Activated T-cell treated with anti-CD3 and anti-CD28 coated beads, Interleukin-2, amount 50 U/mL, for 4 hours (primary cell): ENCODE results near the gene RBFA. TPM values are rescaled to one million over a fixed set of nuclear protein-coding genes. Genes with fewer than 3 reads are reported as not detected.

Experiments used
- ATAC-seq, 2 donors: fragments of 200-7000 bp; cut with Tn5 transposase; one replicate each; pipeline ENCODE4 v1.10.0; 2021
- DNase-seq: peaks from one replicate; pipeline ENCODE4 v3.0.0-alpha.2; 2020
- H3K27me3 Mint-ChIP-seq: one replicate; pipeline ENCODE4 v1.8.0; 2021; ENCODE audit warnings: low read depth, mixed read lengths
- H3K36me3 Mint-ChIP-seq: one replicate; pipeline ENCODE4 v1.8.0; 2022; ENCODE audit warnings: mixed read lengths; ENCODE audit not compliant: insufficient read depth
- H3K4me1 Mint-ChIP-seq: one replicate; pipeline ENCODE4 v1.8.0; 2021; ENCODE audit warnings: low read depth, mixed read lengths
- H3K4me3 Mint-ChIP-seq: one replicate; pipeline ENCODE4 v1.8.0; 2021; ENCODE audit warnings: mild to moderate bottlenecking, moderate library complexity, mixed read lengths
- H3K9me3 Mint-ChIP-seq: one replicate; pipeline ENCODE4 v1.8.0; 2021; ENCODE audit warnings: mixed read lengths
- total RNA-seq, 3 donors: library from RNA; stranded (reverse); gene quantifications; one replicate each; pipeline ENCODE4 v1.2.1, GENCODE V29; 2021

The RBFA gene
- total RNA-seq, 3 donors from 2014 or later: 40.0 to 52.3 (median 42.6) TPM

DNA sequence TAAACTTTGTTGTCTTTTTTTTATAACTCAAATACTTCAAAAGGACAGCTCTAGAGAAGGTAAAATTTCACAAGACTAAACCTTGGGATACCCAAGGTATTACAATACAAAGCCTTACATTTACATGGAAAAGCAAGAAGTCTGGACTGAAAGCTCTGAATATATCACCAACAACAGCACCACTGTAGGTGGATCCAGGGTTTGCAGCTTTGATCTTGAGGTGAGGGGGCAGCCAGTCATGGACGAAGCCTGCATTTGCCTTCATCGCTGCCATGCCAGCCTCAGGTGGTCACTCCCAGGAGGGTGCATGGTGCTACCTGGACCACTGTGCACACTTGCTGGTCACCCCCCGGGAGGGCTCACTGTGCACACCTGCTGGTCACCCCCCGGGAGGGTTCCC is 36.6 kb downstream of the RBFA start:
- no peak for ATAC-seq
- H3K36me3 Mint-ChIP-seq: no peaks in the 10 kb centered on the region
- H3K4me3 Mint-ChIP-seq: no peak overlapping the region
- no peaks in the 10 kb centered on the region for H3K27me3 Mint-ChIP-seq
- no peak for DNase-seq
- no peaks in the 10 kb centered on the region for H3K9me3 Mint-ChIP-seq
- H3K4me1 Mint-ChIP-seq: no peaks in the 10 kb centered on the region

GRCh38 chr18:80074183-80074582 is 39.9 kb downstream of the RBFA start:
- DNase-seq (no peak), ATAC-seq (no peak)
- peaks cover 9% of the 10 kb centered on the region for H3K27me3 Mint-ChIP-seq
- H3K36me3 Mint-ChIP-seq: no peaks in the 10 kb centered on the region
- H3K4me1 Mint-ChIP-seq: no peaks in the 10 kb centered on the region
- H3K4me3 Mint-ChIP-seq: no peak overlapping the region
- no peaks in the 10 kb centered on the region for H3K9me3 Mint-ChIP-seq

DNA sequence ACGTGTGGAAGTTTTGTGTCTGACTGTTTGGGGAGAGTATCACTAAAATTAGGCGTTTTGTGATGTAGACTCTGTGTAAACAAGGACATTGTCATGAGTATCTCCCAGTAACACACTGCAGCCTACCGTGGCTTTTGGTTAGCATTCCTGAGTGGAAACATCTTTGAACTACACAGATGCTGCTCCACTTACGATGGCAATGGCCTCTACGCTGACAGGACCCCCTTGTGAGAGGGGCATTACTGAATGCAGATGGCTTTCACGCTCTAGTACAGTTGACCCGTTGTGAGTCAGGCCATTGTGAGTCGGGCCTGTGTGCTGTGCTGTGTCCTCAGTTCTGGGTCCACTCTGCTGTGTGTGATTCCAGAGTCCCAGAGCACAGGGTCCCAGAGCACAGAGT is 40.5 kb downstream of the RBFA start:
- ATAC-seq: no peak
- Mint-ChIP-seq H3K27me3 (peaks cover 9% of the 10 kb centered on the region), H3K9me3 (no peaks in the 10 kb centered on the region), H3K36me3 (no peaks in the 10 kb centered on the region), H3K4me3 (no peak overlapping the region), H3K4me1 (no peaks in the 10 kb centered on the region)
- no peak for DNase-seq

DNA sequence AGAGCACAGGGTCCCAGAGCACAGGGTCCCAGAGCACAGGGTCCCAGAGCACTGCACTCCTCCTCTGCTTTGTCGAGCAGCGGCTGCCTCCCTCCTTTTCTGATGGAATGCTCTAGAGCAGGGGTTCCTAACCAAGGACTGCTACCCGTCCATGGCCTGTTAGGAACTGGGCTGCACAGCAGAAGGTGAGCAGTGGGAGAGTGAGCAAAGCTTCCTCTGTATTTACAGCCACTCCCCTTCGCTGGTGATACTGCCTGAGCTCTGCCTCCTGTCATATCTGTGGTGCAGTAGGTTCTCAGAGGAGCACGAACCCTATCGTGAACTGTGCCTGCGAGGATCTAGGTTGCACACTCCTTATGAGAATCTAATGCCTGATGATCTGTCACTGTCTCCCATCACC is 41.7 kb downstream of the RBFA start:
- Mint-ChIP-seq H3K4me3 (no peak overlapping the region), H3K27me3 (peaks cover 9% of the 10 kb centered on the region), H3K36me3 (no peaks in the 10 kb centered on the region), H3K9me3 (no peaks in the 10 kb centered on the region), H3K4me1 (no peaks in the 10 kb centered on the region)
- no peak for DNase-seq
- no peak for ATAC-seq

GRCh38 chr18:80076379-80076778 is 42.1 kb downstream of the RBFA start:
- Mint-ChIP-seq H3K36me3 (no peaks in the 10 kb centered on the region), H3K27me3 (peaks cover 9% of the 10 kb centered on the region), H3K4me3 (no peak overlapping the region), H3K9me3 (no peaks in the 10 kb centered on the region), H3K4me1 (no peaks in the 10 kb centered on the region)
- DNase-seq: no peak
- no peak for ATAC-seq

- no peak for DNase-seq
Measured at GRCh38 chr18:80077873-80078272, 43.6 kb downstream of the RBFA start.

More at GRCh38 chr18:80077873-80078272, 43.6 kb downstream of the RBFA start:
- H3K36me3 Mint-ChIP-seq: no peaks in the 10 kb centered on the region
- no peaks in the 10 kb centered on the region for H3K4me1 Mint-ChIP-seq
- no peak for ATAC-seq
- peaks cover 11% of the 10 kb centered on the region for H3K27me3 Mint-ChIP-seq
- H3K9me3 Mint-ChIP-seq: no peaks in the 10 kb centered on the region
- H3K4me3 Mint-ChIP-seq: no peak overlapping the region

Other genes with a start within 250 kb of the RBFA start
- gene KCNG2, start 236.5 kb upstream of the RBFA start, total RNA-seq: not detected
- 10 to 100 TPM; 33.7 to 38.7 (median 34.8) TPM for gene SLC66A2, start 82.8 kb upstream of the RBFA start, total RNA-seq
- 1 to 10 TPM; 1.5 to 4.8 (median 2.2) TPM for gene HSBP1L1, start 69.8 kb upstream of the RBFA start, total RNA-seq
- gene TXNL4A, start 45.9 kb upstream of the RBFA start, total RNA-seq: 100 to 1,000 TPM; 211 to 261 (median 247) TPM
- gene ADNP2, start 74.8 kb downstream of the RBFA start, total RNA-seq: 10 to 100 TPM; 23.3 to 26.3 (median 25.2) TPM
- gene PARD6G, start 213.1 kb downstream of the RBFA start, total RNA-seq: under 1 TPM in 2 of 3 donors, not detected in 1; 0.37 to 0.61 TPM